SK-N-MC (cell line): ENCODE data around the gene NKIRAS2.

Experiments
- DNase-seq: peaks from one replicate; pipeline ENCODE4 v3.0.0-alpha.2; 2011; ENCODE audit warnings: low read depth, low spot score
- H3K27ac ChIP-seq: fragments of 200-600 bp; sonication (generic); 2 replicates; pipeline ENCODE4 v1.5.1; 2016; ENCODE audit warnings: mixed run types
- H3K36me3 ChIP-seq: fragments of 200-600 bp; sonication (generic); 2 replicates; pipeline ENCODE4 v1.6.1; 2017; ENCODE audit warnings: antibody characterized with exemption, low read length, mixed read lengths; ENCODE audit not compliant: insufficient read depth
- H3K4me3 ChIP-seq: fragments of 200-600 bp; sonication (generic); 2 replicates; pipeline ENCODE4 v1.5.1; 2016
- H3K9ac ChIP-seq: fragments of 200-600 bp; sonication (generic); 2 replicates; pipeline ENCODE4 v1.8.0; 2017; ENCODE audit warnings: mixed run types, mixed read lengths; ENCODE audit not compliant: insufficient read length
- H3K9me3 ChIP-seq: fragments of 200-600 bp; sonication (generic); 2 replicates; pipeline ENCODE4 v1.6.1; 2017; ENCODE audit warnings: low read depth, mild to moderate bottlenecking, antibody characterized with exemption, low read length, moderate library complexity, mixed read lengths
- EZH2 ChIP-seq: fragments of 200-600 bp; sonication (generic); IDR thresholded peaks from one replicate; pipeline ENCODE4 v1.6.1; 2017; ENCODE audit warnings: antibody characterized with exemption
- FOXP2 ChIP-seq: optimal IDR thresholded peaks from 2 replicates; pipeline ENCODE3; 2011; ENCODE audit warnings: mild to moderate bottlenecking, moderate library complexity; ENCODE audit not compliant: insufficient read depth; ENCODE audit errors: extremely low read length, control extremely low read depth
- POLR2AphosphoS5 ChIP-seq: IDR thresholded peaks from 2 replicates; pipeline ENCODE4 v1.6.1; 2012; ENCODE audit warnings: mild to moderate bottlenecking, low read depth, low read length, borderline replicate concordance

The NKIRAS2 gene

GRCh38 chr17:42062681-42063080 is 42.8 kb downstream of the NKIRAS2 start:
- no peak for TF ChIP-seq FOXP2
- TF ChIP-seq EZH2: no peak
- no peak for TF ChIP-seq POLR2AphosphoS5
- no peak overlapping the region for H3K4me3 ChIP-seq
- H3K36me3 ChIP-seq: no peaks in the 10 kb centered on the region
- no peak overlapping the region for H3K27ac ChIP-seq
- no peaks in the 10 kb centered on the region for H3K9me3 ChIP-seq
- no peak overlapping the region for H3K9ac ChIP-seq
- DNase-seq: no peak

GRCh38 chr17:42065201-42065600 is 45.3 kb downstream of the NKIRAS2 start:
- no peak for TF ChIP-seq POLR2AphosphoS5
- no peak for TF ChIP-seq EZH2
- no peak for TF ChIP-seq FOXP2
- DNase-seq: no peak
- Histone ChIP-seq H3K4me3 (no peak overlapping the region), H3K27ac (no peak overlapping the region), H3K9ac (no peak overlapping the region), H3K36me3 (no peaks in the 10 kb centered on the region), H3K9me3 (no peaks in the 10 kb centered on the region)

- TF ChIP-seq FOXP2: no peak
- no peak for TF ChIP-seq POLR2AphosphoS5
- no peak for TF ChIP-seq EZH2
- H3K36me3 ChIP-seq: no peaks in the 10 kb centered on the region
- no peak overlapping the region for H3K27ac ChIP-seq
- H3K9me3 ChIP-seq: no peaks in the 10 kb centered on the region
- H3K4me3 ChIP-seq: no peak overlapping the region
- no peak overlapping the region for H3K9ac ChIP-seq
- DNase-seq: no peak
Observed at GRCh38 chr17:42067371-42068091, 47.6 kb downstream of the NKIRAS2 start.

- no peak overlapping the region for H3K4me3 ChIP-seq
- H3K9me3 ChIP-seq: no peaks in the 10 kb centered on the region
- TF ChIP-seq FOXP2 (no peak), POLR2AphosphoS5 (no peak)
- no peak for DNase-seq
- H3K27ac ChIP-seq: no peak overlapping the region
- H3K9ac ChIP-seq: no peak overlapping the region
- H3K36me3 ChIP-seq: no peaks in the 10 kb centered on the region
Observed at GRCh38 chr17:42068979-42069378, 49.1 kb downstream of the NKIRAS2 start.

GRCh38 chr17:42071810-42072209 is 51.9 kb downstream of the NKIRAS2 start:
- Histone ChIP-seq H3K9me3 (no peaks in the 10 kb centered on the region), H3K4me3 (peak overlapping the region; percentile 73), H3K9ac (peak overlapping the region; percentile 37), H3K36me3 (no peaks in the 10 kb centered on the region), H3K27ac (no peak overlapping the region)
- peak; percentile 51 for TF ChIP-seq POLR2AphosphoS5
- TF ChIP-seq EZH2: no peak
- DNase-seq: no peak

- Histone ChIP-seq H3K9me3 (no peaks in the 10 kb centered on the region), H3K27ac (no peak overlapping the region), H3K9ac (peak overlapping the region; percentile 37), H3K4me3 (peak overlapping the region; percentile 73), H3K36me3 (no peaks in the 10 kb centered on the region)
- TF ChIP-seq EZH2: no peak
- TF ChIP-seq POLR2AphosphoS5: no peak
- no peak for TF ChIP-seq FOXP2
- no peak for DNase-seq
Observed at GRCh38 chr17:42072323-42073187, 52.7 kb downstream of the NKIRAS2 start.
